HG02571 (cell line): ENCODE data around the gene SYNGR2.

ENCODE experiments used
- ATAC-seq: cut with Tn5 transposase; IDR thresholded peaks from one replicate; pipeline ENCODE4 v1.9.1; 2021; ENCODE audit warnings: mild to moderate bottlenecking, moderate library complexity; ENCODE audit not compliant: unreplicated experiment

SYNGR2 gene

GRCh38 chr17:78168242-78168902, at the start of gene SYNGR2:
Gene SYNGR2 (plus strand): TSS chr17:78168581. CDS start chr17:78168617, 36 bp downstream.
- ATAC-seq = no peak

- no peak for ATAC-seq
Measured at GRCh38 chr17:78118801-78119241, 49.6 kb upstream of the SYNGR2 start.

- no peak for ATAC-seq
Measured at GRCh38 chr17:78120537-78120936, 47.8 kb upstream of the SYNGR2 start.

GRCh38 chr17:78120971-78121800, 47.2 kb upstream of the SYNGR2 start:
- no peak for ATAC-seq

- no peak for ATAC-seq
Measured at GRCh38 chr17:78121801-78122215, 46.6 kb upstream of the SYNGR2 start.

GRCh38 chr17:78122216-78122930, 46.0 kb upstream of the SYNGR2 start:
- no peak for ATAC-seq

GRCh38 chr17:78122931-78123249, 45.5 kb upstream of the SYNGR2 start:
- no peak for ATAC-seq

GRCh38 chr17:78123258-78123929, 45.0 kb upstream of the SYNGR2 start:
- no peak for ATAC-seq

- no peak for ATAC-seq
Measured at GRCh38 chr17:78124081-78124835, 44.1 kb upstream of the SYNGR2 start.

GRCh38 chr17:78124836-78125137, 43.6 kb upstream of the SYNGR2 start:
- ATAC-seq = no peak

GRCh38 chr17:78125138-78125913, 43.1 kb upstream of the SYNGR2 start:
- no peak for ATAC-seq

- ATAC-seq = no peak
Measured at GRCh38 chr17:78125976-78126894, 42.1 kb upstream of the SYNGR2 start.

- no peak for ATAC-seq
Measured at GRCh38 chr17:78126895-78127238, 41.5 kb upstream of the SYNGR2 start.

- no peak for ATAC-seq
Measured at GRCh38 chr17:78127239-78127887, 41.0 kb upstream of the SYNGR2 start.

GRCh38 chr17:78127888-78128550, 40.4 kb upstream of the SYNGR2 start:
- no peak for ATAC-seq

- ATAC-seq = no peak
Measured at GRCh38 chr17:78128551-78129350, 39.6 kb upstream of the SYNGR2 start, which contains the start of gene TMC6. Gene TMC6 (minus strand): TSS chr17:78128755. CDS start chr17:78126832, 1,923 bp downstream.
